ENCODE measurements around the gene INPPL1.

The INPPL1 gene

DNA sequence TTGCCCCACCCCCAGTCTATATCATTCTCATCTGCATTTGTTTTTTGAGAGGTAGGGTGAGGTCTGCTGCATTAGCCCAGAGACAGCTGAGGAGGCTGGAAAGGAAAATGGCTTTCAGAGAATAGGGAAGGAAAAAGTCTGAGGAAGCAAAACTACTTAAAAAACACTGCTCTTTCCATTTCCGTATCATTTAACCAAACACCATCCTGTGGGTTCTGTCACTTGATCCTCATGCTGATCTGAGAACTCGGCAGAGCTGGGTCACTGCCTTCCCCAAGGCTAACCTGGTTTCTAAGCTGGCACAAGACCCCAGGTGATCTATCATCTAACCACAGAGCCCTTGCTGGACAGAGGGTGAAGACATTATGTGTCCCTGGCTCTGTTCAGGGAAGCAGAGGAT lies 6.7 kb upstream of the INPPL1 start:
- no peak for DNase-seq

DNA sequence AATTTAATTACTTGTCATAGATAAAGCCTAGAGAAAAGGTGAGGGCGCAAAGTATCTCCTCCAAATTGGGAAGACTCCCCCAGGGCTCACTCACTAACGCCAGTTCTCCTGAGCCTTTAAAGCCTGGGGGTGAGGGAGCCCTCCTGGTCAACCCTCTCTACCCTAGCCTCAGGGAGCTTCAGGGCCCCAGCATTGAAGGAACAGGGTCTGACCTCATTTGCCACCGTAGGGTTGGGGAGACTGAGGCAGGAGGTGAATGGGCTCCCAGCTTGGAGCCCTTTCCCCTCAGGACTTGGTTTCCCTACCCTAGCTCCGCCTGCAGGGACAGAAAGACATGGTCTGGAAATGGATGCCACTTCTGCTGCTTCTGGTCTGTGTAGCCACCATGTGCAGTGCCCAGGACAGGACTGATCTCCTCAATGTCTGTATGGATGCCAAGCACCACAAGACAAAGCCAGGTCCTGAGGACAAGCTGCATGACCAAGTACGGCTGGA lies 6.3 kb upstream of the INPPL1 start:
- no peak for DNase-seq

DNA sequence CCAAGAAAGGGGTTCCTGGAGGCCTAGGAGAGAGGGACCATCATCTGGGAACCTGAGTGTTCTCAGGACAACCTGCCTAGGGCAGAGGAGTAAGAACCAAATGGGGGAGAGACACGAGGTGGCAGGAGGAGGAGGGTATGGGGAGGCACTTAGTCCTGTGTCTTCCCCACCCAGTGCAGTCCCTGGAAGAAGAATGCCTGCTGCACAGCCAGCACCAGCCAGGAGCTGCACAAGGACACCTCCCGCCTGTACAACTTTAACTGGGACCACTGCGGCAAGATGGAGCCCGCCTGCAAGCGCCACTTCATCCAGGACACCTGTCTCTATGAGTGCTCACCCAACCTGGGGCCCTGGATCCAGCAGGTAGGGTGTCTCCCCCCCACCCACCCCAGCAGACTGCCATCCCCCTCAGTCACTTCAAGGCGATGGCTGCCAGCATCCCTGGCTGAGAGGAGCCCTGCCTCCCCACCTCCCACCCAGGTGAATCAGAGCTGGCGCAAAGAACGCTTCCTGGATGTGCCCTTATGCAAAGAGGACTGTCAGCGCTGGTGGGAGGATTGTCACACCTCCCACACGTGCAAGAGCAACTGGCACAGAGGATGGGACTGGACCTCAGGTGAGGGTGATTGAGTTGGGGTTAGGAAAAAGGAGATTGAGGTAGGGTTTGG lies 3.7 kb upstream of the INPPL1 start:
- no peak for DNase-seq

DNA sequence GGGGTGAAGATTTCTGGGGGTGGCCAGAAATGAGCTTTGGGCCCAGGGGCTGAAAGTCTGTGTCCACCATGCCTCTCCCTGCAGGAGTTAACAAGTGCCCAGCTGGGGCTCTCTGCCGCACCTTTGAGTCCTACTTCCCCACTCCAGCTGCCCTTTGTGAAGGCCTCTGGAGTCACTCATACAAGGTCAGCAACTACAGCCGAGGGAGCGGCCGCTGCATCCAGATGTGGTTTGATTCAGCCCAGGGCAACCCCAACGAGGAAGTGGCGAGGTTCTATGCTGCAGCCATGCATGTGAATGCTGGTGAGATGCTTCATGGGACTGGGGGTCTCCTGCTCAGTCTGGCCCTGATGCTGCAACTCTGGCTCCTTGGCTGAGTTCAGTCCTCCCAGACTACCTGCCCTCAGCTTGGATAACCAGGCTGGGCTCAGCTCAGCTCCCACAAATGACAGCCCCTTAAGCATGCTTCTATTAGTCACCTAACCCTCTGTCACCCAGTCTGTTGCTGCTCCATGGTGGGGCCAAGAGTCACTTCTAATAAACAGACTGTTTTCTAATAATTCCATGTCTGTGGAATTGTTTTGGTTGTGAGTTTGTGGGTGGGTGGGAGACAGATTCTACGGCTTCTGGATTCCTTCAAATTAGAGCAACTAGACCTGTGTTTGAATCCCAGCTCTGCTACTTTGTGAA lies 3.0 kb upstream of the INPPL1 start:
- no peak for DNase-seq

DNA sequence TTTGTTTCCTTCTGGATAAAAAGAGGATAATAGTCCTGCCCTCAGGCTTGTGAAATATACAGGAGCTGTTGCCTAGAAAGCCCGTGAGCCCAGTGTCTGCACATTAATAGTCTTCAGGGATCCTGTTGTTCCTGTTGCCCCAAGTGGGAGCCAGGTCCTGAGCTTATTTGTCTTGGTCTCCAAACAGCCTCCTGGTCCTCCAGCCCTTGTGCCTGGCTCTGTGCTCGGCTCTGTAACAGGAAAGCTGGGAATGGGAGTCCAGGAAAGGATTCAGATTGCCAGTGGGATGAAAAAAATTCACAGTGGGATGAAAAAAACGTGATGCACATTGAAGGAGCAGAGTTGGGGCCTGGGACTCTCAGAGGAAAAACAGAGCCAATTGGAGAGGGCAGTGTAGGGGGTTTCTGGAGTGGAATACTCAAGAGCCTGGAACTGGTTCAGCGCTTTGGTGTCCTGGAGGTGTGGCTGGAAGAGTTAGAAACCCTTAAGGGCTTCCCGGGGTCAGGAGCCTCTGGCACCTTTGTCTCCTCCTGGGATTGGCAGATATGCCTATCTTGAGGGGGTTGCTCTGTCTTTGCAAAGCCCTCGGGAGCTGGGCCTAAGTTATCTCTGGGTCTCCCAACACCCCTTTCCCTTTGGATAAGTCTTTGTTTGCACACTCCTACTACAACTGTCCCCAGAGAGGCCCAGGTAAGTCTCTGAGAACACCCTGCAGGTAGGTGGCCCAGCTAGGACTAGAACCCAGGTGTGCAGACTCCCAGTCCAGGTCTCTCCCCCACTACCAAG lies 2.3 kb upstream of the INPPL1 start:
- no peak for DNase-seq

DNA sequence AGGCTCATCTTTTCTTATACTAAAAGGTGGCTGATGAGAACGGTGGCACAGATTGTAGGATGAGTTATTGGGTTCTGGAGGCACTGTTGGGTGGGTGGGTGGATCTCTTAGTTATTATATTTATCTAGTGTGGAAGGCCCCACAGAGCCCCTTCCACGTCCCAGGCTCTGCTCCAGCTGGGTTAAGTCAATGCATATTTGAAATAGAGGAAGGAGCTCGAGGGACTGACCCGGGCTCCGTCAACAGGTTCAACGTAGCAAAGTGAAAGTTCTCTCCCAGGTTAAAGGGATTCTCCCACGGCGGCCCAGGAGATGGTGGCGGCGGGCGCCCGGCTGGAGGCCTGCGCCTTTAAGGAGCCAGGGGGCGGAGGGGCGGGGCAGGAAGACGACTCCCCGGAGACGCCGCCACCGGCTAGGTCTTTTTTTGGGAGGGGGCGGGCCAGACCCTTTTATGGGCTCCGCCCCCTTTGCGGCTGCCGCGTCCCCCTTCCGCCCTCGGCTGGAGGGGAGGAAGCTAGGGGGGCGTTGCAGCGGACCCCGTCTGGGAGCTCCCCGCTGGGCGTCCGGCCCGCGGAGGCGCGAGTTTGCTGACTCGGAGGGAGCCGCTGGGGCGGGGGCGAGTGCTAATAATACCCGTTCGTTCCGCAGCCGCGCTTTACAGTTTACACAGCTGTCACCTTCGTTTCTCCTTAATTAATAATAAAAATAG lies 1.5 kb upstream of the INPPL1 start:
- DNase-seq: no peak

DNA sequence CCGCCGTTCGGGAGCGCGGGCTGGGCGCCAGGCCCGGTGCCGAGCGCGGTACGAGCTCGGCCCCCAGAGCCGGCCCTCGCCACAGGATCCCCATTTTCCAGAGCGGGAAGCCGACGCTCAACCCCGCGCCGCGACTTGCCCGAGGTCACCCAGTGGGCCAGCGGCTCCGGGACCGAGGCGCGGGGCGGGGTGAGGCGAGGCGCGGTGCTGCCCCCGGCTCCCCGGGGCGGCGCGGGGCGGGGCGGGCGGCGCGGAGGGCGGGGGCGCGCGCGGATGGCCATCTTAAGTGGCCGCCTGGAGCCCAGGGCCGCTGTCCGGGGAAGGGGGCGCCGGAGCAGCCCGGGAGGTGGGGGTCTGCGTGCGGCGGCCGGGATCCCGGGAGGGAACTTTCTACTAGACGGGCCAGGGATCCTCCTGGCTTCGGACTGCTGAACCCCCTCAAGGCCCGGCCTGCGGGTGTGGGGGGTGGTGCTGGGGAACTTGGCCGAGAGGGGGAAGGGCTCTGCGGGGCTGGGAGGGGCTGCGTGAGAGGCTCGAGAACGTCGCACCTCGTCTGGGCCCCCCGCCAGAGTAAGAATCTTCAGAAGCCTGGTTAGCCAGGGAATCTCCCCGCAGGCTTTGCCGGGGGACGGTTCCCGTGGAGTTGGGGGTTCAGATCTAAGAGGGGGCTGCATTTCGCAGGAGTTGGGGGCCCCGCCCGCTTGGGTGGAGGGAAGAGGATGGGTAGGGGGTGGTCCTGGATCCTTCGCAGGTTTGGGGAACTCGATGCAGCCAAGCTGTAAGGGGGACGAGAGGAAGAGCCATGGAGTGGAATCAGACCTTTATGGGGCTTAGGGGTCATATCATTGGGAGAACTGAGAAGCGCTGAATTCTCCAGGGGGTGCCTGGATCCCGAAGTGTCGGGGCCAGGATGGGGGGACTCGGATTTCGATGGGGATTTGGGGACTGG lies 678 bp upstream of the INPPL1 start:
- DNase-seq: no peak

DNA sequence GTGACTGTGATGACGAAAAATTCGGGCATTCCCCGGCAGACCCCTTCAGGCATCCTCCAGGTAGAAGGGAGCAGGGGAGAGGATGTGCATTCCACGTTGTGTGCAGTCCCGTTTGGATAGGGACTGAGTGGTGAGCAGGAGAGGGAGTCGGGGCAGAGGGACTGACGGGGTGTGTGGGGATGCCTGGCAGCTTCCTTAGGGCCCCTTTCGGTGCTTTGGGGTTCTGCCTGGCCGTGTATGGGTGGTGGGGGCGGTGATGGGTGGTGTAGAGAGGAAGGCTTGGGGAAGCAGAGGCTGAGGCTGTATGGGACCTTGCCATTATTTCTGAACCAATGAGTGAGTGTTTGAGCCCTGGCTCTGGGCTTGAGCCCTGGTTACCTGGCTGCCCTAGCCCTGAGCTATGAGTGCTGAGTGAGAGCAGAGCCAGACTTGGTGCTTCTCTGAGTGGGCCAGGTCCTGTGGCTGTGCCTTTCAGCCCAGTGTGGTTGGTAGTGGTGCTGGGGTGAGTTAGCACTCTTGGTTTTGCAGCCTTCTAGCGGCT lies 914 bp downstream of the INPPL1 start:
- no peak for DNase-seq

DNA sequence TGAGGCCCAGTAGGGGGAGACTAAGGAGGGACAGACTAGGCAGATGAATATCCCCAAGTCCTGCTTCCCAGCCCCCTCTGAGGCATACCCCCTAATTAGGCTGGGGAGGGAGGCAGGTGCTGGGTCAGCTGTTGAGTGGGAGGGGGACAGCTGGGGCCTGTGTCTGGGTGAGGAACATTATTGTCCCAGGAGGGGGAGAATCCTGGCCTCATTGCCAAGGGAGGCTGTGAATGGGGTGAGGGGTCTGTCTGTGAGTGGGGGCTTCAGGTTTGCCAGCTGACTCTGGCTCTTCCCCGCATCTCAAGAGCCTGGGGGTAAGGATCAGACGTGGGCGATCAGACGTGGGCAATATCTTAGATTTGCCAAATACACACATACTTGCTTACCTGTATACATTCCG lies 2.1 kb downstream of the INPPL1 start:
- no peak for DNase-seq

DNA sequence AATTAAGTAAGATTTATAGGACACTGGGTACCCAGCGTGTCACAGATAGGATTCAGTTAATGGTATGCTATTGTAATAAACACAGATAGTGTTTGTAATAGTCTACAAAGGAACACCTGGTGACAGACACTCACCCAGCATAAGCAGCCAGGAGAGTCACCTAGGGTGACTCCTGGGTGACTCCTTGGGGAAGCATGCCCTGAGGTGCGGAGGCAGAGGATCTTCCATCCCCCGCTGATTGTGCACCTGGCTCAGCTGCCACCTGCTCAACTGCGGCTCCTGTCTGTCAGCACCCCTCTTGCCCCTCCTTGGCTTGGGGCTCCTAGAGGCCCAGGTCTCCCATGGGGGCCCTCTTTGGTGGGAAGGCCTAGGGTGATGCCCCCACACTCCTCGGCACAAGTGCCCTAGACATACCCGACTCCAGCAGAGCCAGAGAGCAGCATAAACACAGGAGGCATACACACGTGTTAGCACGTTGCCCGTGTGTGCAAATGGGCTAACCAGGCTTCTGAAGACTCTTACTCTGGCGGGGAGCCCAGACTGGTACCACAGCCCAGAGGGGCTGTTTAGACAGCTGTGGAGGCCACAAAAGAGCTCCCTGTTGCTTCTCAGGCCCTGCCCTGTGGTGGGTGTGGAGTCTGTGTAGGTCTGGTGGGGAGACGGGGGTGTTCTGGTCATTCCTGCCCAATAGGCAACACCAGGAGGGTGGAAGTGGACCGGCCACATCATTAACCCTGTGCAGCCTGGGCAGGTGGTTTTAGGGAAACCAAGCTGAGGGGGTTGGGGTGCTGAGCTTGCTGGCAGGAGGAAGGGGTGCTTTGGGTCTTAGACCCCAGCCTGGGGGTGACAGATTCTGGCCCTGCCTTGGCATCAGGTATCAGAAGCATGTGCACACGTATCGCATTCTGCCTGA lies 3.0 kb downstream of the INPPL1 start:
- no peak for DNase-seq

DNA sequence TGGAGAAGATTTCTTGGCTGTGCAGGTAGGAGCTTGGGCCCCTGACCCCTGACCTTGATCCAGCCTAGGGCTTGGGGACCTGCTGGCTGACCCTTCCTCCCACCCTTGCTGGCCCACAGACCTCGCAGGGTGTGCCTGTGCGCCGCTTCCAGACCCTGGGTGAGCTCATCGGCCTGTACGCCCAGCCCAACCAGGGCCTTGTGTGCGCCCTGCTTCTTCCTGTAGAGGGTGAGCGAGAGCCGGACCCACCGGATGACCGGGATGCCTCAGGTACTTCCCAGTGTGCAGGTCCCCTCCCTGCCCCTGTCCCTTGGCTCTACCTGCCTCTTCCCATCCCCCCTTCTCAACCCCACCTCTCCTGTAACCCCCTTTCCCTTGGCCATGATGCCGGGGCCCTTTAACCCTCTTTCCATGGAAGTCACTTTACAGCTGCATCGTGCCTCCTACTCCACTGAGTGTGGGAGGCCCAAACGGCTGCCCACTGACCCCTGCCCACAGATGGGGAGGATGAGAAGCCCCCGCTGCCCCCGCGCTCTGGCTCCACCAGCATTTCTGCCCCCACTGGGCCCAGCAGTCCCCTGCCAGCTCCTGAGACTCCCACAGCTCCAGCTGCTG lies 3.8 kb downstream of the INPPL1 start:
- DNase-seq: no peak

DNA sequence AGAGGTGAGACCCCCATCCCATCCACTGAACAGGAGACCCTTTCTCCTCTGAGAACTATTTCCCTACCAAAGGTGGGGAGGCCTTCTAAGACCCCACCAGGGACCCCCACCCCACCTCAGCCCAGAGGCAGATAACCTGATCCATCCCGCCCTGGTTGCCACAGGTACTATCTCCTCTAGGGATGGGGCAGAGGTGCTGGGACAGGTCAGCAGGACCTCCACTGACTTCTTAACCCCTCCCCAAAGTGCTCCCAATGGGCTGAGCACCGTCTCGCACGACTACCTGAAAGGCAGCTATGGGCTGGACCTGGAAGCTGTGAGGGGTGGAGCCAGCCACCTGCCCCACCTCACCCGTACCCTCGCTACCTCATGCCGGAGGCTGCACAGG lies 4.3 kb downstream of the INPPL1 start:
- DNase-seq: no peak

DNA sequence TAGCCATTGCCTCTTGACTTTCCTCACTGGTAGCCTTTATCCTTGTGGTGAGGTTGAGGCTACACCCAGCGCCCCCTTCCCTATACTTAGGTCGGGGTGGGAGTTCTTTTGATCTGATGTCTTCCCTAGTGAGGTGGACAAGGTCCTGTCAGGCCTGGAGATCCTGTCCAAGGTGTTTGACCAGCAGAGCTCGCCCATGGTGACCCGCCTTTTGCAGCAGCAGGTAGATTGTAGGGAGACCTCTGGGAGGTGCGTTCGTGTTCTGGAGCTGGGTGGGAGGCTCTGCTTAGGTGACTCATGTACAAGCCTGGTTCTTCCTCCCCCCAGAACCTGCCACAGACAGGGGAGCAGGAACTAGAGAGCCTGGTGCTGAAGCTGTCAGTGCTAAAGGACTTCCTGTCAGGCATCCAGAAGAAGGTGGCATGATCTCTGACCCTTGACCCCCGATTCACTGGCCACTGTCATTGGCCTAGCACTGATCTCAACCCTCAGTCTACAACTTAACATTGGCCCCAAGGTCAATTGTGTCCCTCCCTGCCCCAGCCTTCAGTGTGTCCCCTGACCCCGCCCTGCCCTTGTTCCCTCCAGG lies 4.9 kb downstream of the INPPL1 start:
- no peak for DNase-seq

DNA sequence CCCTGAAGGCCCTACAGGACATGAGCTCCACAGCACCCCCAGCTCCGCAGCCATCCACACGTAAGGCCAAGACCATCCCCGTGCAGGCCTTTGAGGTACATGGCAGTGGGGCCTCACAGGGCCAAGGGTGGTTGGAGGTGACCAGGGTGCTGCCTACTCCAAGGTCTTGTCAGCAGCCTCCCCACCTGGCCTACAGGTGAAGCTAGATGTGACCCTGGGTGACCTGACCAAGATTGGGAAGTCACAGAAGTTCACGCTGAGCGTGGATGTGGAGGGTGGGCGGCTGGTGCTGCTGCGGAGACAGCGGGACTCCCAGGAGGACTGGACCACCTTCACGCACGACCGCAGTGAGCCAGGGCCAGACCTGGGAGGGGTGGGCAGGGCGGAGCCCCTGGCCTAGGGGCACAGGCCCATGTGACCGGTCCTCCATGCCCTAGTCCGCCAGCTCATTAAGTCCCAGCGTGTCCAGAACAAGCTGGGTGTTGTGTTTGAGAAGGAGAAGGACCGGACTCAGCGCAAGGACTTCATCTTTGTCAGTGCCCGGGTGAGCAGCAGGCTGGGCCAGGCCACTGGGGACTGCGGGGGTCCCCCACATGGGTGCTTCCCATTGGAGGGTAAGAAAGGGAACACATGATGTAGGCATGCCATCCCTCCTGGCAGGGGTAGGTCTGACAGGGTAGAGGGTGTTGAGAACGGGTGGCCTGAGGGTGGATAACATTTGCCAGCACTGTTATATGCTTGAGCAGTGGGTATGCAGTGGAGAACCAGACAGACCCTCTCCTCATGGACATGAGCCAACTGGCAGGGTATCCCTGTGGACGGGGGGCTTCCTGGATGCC lies 5.6 kb downstream of the INPPL1 start:
- no peak for DNase-seq

DNA sequence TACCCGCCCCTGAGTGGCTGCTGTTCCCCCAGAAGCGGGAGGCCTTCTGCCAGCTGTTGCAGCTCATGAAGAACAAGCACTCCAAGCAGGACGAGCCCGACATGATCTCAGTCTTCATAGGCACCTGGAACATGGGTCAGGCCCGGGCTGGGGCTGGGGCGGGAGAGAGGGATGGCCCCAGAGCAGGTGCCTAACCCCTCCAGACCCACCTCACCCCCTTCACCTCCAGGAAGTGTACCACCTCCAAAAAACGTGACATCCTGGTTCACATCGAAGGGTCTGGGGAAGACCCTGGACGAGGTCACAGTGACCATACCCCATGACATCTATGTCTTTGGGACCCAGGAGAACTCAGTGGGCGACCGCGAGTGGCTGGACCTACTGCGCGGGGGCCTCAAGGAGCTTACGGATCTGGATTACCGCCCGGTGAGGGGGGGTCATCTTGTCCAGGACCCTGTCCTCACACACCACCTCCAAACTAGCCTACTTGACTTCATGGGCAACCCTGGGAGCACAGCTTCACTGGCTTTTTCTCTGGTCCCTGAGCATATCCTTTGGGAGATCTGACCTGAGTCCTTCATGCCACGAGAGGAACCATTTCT lies 6.3 kb downstream of the INPPL1 start:
- DNase-seq: no peak

DNA sequence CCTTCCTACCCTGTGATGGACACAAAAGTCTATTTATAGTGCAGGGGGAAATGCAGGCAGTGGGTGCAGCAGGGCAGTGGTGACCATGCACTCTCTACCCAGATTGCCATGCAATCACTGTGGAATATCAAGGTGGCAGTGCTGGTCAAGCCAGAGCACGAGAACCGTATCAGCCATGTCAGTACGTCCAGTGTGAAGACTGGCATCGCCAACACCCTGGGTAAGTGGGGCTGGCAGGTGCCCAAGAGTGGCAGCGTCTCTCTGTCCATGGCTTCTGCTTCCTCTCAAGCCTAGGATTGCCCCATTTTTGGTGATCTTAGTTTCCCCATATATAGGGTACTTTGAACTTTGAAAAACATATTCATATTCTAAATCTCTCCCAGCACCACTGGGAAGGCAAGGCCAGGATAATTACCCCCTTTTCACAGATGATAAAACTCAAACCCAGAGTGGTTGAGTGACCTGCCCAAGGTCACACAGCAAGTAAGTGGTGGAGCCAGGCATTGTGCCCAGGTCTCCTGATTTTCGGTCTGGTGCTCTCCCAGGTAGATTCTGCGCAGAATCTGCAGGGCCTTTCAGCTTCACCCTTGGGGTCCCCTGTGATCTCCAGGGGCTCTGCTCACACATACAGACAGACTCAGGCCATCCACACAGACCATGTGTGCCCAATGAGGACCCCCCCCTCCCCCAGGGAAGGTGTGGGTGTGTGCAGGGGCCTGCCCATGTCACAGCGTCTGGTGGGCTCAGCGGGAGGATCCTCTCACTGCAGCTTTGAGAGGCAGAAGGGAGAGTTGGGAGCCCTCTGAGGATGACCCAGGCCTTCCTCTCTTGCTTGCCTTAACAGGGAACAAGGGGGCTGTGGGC lies 7.1 kb downstream of the INPPL1 start:
- no peak for DNase-seq
